Ramos (cell line): Measurements from ENCODE around the gene ZMIZ2.
"Not testable (repeated sequence)": the region's sequence is repeated elsewhere in the genome, so short reads cannot be mapped to it uniquely, and the experiment has no call there.

Source experiments
- in situ Hi-C: fragments of 300-500 bp; cut with MboI; formaldehyde crosslinking; loops from one replicate; pipeline ENCODE4 v1.14.3; 2022; ENCODE audit warnings: low sequenced_read_pairs; ENCODE audit not compliant: unreplicated experiment

ZMIZ2 gene

DNA sequence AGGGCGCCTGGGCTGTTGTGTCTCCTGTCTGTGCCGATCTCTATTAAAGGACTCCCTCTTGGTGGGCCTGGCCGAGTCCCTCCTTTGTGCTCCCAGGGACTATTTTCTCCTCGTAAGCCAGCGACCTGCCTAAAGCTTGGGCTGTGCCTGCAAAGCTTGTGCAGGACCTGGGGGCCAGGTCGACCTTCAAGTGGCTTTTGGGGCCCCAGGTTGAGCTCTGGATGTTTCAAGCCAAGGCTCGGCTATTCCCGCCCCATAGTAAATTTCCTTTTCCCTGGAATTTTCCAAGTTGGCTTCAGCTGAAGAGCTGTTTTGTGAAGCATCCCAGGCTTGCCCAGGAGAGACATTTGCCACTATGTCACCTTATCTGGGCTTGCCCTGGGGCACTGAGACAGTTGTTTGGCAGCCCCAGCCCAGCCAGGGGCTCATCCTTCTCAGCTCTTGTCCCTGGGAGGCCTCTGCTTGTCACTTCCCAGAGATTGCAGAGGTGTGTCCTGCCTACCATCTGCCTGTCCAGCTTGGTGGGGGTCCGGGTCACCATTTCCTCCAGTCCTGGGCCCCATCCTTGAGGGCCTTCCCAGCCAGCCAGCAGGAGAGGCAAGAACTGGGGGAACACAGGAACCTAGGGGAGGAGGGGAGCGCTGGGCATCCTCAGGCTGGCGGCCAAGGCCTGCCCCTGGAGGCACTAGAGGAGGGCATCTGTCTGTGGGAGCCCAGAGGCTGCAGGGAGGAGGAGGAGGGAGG is 20.2 kb downstream of the ZMIZ2 start:
- in situ Hi-C loops: no loop called here

DNA sequence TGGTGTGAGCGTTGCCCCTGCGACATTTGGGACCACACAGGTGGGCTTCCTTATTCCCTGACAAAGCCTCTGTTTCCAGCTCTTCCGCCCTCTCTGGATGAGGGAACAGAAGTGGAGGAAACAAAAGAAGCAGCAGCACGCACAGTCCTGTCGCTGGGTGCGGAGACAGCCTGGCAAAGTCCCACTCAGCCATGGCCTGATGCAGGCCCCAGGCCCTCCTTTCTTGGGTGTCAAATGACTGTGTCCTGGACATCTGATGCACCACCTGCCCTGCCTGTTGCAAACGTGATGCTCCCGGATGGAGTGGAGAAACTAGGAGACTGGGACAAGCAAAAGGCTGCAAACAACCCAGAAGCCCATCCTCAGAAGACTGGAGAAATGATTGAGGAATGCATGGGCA is 20.7 kb downstream of the ZMIZ2 start:
- in situ Hi-C loops: no loop called here

DNA sequence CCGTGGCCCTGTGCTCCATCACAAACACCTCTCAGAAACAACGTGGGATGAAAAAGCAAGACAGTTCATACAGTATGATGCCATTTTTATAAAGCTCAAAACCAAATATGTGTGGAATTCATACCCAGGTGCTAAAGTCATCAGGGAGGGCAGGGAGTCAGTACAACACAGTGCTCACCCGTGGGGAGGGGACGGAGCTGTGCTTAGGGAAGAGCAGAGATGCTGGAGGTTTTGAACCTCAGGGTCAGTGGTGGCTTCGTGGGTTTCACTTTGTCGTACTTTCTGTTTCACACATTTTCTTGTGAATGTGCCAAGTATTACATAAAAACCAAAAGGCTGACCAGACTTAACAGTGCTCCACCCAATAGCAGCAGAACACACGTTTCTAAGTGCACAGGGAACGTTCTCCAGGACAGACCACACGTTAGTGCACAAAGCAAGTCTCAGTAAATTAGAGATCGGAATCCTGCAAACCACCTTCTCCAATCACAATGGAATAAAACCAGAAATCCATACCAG is 21.2 kb downstream of the ZMIZ2 start:
- in situ Hi-C loops: no loop called here

DNA sequence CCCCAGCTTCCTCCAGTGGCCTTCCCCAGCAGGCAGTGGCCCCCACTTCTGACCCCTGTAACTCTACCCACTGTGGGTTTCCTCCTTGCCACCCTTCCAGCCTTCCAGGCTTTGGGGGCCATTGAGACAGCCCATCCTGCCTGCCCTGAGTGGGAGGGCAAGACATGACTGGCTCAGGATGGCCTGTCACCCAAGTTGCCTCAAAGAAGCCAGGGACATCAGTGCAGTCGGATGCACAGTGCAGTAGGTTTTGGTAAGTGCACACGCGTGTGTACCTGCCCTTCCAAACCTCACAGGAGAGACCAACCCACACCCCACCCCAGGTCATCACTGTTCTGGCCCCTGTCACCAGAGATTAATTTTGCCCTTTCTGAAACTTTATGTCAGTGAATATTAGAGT is 22.7 kb downstream of the ZMIZ2 start:
- in situ Hi-C loops: no loop called here

DNA sequence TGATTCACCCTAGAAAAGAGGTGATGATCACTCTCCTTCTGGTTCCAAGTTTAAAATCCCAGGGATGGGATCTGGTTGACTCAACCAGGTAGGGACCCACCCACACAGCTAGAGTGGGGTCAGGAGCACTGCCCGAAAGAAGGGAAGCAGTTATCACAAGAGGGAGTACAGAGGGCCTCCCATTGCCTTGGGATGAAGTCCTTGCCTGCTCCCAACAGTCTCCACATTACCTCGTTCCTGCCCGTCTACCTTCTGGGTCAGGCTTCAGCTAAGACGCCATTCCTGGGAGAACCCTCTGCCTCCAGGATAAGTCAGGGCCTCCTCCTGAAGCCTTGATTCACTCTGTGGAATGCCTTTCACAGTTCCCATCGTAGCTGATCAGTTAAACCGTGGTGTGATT is 23.8 kb downstream of the ZMIZ2 start:
- in situ Hi-C loops: no loop called here

DNA sequence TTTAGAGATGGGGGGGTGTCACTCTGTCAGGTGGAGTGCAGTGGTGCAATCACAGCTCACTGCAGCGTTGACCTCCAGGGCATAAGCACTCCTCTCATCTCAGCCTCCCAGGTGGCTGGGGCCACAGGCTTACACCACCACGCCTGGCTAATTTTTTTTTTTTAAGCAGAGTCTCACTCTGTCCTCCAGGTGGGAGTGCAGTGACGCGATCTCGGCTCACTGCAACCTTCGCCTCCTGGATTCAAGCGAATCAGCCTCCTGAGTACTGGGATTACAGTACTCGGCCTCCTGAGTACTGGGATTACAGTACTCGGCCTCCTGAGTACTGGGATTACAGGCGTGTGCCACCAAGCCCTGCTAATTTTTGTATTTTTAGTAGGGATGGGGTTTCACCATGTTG is 24.2 kb downstream of the ZMIZ2 start:
- in situ Hi-C loops: no loop called here

DNA sequence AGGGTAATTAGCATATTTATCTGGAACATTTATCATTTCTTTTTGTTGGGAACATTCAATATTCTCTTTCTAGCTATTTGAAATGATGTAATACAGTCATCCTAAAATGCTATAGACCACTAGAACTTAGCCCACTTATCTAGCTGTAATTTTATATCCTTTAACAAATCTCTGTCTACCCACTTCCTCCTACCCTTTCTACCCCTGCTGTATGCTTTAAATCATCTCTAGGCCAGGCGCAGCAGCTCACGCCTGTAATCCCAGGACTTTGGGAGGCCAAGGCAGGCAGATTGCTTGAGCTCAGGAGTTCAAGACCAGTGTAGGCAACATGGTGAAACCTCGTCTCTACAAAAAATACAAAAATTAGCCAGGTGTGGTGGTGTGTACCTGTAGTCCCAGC is 25.8 kb downstream of the ZMIZ2 start:
- in situ Hi-C loops: not testable (repeated sequence)

DNA sequence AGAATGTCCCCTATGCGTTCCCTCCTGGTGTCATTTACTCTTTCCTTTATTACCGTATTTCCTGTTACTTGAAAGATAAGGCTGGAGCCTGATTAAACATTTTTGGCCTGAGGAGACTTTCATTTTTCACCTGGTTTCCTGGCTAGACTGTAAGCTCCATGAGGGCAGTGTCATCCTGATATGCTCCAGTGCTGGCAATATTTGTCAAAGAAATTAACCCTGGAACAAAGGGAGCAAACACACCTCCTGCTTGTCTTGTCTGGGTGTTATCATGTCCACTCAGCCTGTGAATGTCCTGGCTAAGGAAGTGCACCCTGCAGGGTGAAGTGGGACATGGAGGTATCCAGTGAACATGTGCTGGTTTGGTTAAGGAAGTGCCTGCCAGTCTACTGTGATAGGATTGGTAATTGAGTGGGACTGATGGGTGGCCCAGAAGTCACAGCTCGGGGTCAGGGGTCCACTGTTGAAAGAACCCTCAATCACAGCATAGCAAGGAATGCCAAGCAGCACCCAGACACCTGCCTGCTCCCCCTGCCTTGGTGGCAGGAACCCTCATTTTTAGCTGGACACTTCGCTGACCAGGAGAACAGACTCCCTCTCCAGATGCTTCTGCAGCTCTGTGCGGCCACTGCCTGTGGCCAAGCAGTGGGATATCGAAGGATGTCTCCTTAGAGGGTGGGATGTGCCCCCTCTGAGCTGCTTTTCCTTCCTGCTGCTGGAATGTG is 26.9 kb downstream of the ZMIZ2 start:
- in situ Hi-C loops: no loop called here

DNA sequence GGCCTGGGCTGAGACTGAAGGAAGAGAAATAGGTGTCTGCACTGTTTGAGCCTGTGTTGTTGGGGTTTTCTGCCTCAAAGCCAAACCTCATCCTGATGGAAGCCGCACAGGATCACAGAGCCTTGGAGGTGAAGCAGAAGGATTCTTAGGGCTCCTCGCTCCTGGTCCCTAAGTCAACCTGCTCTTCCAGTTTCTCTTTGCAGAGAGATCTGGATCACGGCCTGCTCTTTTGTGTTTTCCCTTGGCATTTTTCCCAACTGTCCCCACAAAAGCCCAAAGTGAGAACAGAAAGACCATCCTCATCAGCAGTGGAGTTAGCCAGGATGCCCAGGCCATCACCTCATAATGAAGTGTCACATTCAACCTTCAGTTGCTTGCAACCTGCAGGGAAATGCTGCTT is 27.6 kb downstream of the ZMIZ2 start:
- in situ Hi-C loops: no loop called here

DNA sequence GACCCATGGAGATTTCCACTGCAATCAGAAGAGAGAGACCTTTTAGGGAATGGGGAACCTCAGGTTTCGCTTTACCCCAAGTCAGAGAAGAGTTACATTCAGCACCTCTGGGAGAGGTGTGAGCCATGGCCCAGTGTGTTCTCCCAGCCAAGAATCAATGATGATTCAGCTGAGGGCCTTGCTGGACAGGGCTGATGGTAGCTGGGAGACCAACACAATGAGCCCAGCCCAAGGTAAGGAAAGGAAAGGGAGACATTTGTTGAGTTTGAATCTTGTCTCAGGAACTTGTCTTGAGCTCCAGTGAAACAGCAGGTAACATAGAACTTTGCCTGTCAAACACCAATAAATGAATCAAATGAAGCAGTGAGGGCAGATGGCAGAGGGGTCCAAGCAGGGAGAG is 33.8 kb downstream of the ZMIZ2 start:
- in situ Hi-C loops: no loop called here

DNA sequence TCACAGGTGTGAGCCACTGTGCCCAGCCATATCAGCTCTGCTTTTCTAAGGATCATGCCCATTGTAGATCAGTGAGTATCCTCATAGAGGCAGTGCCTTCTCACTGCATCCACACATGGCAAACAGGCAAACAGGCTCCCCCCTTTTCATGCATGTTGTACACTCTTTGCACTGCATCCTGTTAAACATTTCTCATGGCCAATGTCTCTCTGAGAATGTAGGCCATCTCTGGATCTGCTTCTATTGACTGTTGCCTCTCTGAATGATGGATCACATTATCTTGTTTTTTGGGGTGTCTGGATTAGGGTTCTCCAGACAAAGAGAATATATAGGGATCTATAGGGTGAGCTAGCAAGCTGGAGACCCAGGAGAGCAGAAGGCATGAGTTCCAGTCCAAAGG is 34.8 kb downstream of the ZMIZ2 start:
- in situ Hi-C loops: no loop called here

DNA sequence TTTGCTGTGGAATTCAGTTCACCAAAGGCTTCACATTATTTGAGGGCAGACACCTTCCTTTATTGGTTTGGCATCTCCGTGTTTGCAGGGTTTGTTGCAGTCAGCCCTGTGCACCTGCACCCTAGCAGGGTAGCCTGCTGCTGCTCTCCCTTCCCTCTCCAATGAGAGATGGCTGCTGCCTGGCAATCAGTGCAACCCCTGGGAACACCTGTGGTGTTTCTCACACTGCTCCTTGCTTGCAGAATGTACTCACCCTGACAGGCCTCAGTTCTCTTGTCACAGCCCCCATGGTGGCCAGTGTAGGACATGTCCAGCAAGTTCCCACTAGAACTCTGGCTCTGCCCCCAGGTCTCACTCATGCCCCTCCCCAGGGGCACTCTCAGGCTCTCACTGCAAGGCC is 35.7 kb downstream of the ZMIZ2 start:
- in situ Hi-C loops: no loop called here

DNA sequence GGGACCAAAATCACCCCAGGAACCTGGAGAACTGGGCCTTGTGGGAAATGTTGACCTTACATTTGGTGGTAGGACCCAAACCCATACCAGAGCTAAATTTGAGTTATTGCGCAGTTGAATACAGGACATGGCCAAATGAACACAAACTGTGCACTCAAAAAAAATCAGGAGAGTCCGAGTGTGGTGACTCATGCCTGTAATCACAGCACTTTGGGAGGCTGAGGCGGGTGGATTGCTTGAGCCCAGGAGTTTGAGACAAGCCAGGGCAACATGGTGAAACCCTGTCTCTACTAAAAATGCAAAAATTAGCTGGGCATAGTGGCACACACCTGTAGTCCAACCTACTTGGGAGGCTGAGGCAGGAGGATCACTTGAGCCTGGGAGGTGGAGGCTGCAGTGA is 36.6 kb downstream of the ZMIZ2 start:
- in situ Hi-C loops: not testable (repeated sequence)

DNA sequence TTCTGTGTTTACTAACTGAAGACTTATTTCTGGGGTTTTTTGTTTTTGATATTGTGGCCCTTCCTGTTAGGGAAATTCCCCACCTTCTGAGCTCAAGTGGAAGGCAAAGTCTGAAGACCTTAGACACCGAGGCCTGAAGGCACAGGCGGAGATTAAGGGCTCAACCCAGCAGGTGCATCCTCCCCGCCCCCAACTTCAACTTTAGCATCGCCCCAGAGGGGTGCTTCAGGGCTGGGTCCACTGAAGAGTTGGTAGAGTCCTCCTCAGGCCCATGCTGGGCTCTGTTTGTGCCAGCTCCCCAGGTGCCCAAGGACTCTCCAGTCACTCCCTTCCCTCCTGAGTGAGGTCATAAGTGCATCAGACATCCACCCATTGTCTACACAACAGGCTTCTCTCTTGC is 38.4 kb downstream of the ZMIZ2 start:
- in situ Hi-C loops: no loop called here

DNA sequence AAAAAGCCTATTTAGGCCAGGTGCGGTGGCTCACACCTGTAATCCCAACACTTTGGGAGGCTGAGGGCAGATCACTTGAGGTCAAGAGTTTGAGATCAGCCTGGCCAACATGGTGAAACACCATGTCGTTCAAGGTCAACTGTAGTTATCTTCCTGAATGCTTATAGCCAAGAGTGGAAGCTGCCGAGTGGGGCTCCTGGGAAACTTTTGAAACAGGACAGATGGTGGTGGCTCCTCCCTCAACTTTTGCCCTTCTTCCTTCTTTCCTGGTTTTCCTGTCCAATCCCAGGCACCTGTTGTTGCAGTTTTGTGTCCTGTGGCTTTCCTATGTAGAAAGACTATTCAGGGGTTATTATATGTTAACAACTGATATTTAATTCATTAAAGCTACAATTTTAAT is 39.1 kb downstream of the ZMIZ2 start:
- in situ Hi-C loops: no loop called here

DNA sequence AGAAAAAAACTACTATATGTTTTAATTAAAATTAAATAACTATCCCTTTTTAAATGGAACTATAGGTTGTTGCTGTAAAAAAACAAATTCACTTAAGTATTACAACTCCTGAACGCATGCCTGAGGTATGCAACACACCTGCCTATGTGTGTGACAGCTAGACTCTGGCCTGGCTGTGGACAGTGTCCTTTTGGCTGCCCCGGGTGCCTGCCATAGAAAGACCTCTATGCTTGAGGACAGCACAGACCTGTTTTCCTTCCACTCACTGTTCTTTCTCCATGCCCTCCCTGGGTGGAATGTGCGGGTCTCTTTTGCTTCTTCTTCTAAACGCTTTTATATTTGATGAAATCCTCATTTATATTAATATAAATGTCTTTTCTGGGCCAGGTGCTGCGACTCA is 41.3 kb downstream of the ZMIZ2 start:
- in situ Hi-C loops: no loop called here

DNA sequence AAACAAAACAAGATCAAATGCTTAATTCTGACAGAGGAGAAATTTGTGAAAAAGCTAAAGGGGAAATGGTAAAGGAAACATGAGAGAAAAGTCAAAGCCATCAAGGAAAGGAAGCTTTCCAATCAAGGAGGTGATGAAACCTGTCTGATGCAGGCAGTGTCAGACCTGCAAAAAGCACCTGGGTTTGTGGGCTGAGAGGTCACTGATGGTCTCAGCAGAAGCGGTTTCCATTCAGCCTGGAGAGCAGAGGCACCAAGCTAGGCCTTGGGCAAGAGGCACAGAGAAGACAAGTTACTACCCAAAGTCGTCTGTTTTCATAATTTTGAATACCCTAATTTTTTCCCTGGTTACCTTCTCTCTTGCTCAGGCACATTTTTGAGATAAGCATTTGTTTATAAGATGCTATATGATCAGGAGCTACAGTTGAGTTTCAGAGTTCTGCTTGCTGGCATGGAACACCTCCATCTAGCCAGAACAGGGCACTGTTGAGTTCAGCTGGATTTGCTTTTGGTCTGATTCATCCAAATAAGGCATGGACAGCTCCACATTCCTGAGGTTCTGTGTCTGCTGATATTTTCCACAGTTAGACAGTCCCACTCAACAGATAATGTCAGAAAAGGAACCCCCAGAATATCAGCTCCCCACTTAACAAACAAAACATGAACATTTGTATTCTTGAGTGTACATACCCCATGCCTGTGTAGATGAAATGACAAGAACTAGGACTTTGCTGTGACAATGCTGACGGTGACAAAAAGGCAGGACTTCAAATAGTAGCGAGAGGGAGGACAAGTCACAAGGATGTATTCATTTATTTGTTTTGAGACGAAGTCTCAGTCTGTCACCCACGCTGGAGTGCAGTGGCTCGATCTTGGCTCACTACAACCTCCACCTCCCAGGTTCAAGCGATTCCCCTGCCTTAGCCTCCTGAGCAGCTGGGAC is 42.9 kb downstream of the ZMIZ2 start:
- in situ Hi-C loops: no loop called here

DNA sequence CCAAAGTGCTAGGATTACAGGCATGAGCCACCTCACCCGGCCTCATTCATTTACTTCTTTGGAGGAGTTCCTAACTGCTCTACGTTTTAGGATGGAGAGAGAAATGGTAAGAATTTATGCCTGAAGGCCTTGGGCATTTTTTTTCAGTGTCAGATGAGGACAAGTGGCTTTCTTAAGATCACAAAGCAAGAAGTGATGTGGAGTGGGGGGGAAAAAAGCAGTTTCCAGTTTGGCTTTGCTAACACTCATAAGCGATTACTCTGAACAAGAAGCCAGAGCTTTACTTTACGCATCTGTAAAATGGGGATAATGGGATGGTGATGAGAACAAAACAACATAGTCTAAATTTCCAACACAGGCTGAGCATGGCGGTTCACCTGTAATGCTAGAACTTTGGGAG is 45.3 kb downstream of the ZMIZ2 start:
- in situ Hi-C loops: no loop called here

DNA sequence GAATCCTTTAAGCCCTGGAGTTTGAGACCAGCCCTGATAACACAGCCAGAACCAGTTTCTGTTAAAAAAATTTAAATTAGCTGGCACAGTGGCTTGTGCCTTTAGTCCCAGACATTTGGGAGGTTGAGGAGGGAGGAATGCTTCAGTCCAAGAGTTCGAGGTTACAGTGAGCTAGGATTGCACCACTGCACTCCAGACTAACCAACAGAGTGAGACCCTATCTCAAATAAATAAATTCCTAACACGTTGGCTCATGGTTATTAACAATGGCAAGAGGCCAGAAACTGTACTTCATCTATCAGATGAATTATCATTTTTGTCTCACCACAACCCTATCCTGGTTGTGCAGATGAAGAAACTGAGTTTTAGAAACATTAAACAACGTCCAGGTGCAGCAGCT is 45.7 kb downstream of the ZMIZ2 start:
- in situ Hi-C loops: no loop called here

DNA sequence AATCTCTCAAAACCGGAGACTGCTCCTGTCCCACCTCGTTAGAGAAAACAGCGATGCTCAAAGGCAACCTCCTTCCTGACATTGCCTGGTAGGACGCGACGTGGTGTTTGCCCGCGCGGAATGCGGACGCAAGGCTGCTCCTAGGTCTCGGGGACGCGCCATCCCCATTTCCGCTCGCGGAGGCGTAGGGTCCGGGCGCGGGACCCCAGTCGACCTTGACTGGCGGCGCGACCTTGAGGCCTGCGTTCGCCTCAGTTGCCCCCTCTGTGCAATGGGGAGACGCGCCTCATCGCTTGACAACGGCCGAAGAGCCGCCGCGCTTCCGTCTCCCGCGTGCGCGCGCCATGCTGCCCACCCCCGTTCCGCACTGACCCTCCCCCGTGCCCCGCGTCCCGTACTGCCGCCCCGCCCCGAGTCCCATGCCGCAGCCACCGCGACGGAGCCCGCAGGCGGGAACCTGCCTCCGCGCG is 47.4 kb downstream of the ZMIZ2 start:
- in situ Hi-C loops: no loop called here
